Activated naive CD4-positive, alpha-beta T cell (primary cell): ENCODE measurements around the gene PCP4.
"Not testable (repeated sequence)": the region's sequence is repeated elsewhere in the genome, so short reads cannot be mapped to it uniquely, and the experiment has no call there.

Experiments
- DNase-seq, 4 experiments: peaks; one replicate each; lab custom pipeline; 2025; lab: John Stamatoyannopoulos, UW

The PCP4 gene

DNA sequence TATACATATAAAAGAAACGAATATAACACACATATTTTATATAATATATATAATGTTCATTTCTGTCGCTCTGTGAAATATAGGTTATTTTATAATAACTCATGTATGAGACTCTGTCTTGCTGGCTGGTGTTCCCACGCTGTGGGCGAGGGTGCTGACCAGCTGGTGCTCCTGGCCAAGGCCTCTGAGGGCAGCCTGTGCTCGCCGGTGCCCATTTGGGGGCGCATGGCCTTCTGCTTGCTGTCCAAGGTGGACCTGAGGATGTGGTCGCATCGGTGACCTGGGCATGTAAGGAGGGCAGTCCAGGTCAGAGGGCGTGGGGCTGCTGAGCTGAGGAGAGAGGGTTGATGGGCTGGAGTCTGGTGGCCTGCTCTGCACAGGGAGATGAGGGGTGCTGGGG, 1.1 kb upstream of the PCP4 start:
- DNase-seq: no peak

DNA sequence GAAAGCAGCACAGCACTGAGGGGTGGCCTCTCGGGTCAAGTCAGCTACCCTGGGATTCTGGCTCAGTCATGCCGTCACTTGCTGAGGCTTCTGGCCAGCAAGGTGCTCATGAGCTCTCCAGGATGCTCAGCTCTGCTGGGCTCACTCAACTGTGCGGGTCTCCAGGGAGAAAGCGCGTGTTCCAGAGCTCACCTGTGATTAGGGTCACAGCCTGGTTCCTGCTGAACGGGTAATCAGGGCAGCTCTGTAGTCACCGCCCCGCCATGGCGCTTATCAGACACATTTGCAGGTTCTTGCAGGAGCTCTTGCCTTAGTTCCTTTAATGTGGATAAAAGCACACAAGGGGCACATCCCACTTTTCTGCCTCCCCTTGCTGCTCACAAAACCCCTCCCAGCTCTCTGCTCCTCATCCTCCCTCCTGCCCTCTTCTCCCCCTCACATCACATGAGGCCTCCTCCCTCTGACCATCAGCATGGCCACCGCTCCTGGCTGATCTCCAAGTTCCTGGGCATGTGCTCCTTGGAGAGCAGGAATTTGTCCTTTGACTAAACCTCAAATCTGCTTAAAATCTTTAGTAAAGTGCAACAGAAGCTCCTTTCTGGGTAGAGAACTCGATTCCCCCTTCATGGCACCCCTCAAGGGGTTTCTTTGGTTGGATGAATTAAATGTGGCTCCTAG, 2.0 kb downstream of the PCP4 start:
- DNase-seq: no peak

DNA sequence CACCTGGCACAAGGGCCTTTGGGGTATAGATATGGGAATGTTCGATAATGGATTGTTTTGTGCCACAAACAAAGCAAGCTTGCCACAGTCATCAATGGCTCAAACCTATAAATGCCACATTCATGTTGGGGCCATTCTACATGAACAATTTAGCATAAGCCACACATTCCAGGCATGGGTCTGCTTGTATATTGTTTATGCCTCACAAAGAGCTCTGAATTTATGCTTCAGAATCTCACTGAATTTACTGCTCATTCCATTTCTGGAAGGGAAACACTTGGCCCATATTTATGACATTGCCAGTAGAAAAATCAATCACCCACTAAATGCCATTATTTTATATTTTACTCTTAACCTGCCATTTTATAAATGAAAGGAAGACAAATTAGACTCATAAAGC, 6.4 kb downstream of the PCP4 start:
- DNase-seq: no peak

DNA sequence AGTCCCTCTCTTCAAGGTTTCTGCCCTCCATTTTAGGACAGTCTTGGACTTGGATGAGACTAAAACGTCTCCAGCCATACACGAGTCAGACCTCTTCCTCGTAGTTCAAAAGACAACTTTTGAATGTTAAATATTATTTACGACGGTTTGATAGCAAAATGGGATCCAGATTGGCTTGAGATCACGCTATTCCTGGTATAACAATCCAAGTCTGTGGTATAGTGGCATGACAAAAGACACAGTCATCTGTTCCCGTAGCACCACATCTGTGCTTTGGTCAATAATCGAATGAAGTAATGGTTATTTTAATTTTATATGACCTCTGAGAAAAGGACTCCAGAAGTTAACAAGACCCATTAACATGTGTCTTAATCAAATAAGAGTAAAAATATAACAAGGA, 7.0 kb downstream of the PCP4 start:
- no peak for DNase-seq

DNA sequence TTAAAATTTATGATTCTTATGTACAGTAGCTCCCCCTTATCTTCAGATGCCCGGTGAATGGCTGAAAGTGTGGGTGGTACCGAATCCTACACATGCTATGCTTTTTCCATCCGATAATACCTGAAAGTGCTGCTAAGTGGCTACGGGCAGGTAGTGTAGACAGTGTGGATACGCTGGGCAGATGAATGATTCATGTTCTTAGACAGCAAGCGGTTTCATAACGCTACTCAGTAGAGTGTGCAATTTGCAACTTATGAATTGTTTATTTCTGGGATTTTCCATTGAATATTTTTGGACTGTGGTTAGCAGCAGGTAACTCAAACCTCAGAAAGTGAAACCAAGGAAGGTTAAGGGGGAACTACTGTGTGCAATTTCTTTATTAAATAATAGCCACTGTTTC, 7.5 kb downstream of the PCP4 start:
- DNase-seq: no peak

DNA sequence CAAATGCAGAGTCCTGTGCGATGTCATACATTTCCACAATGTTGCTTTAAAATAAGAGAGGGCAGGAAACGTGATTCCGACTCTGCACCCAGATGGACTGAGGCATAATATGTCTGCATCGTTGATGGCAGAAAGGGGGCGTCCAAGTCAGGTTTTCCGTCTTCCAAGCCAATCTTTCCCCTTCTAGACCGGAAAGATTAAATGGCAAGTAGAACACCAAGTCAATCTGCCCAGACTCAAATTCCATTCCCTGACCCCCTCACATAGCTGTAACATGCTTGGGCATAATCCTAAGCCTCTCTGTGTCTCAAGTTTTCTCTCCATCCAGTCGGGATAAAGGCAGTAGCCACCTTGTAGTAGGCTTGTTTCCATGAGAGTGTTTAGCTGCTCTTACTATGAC, 14.4 kb downstream of the PCP4 start:
- no peak for DNase-seq

- DNase-seq: no peak
Measured at GRCh38 chr21:39882151-39882838, 15.1 kb downstream of the PCP4 start.

GRCh38 chr21:39882839-39883195, 15.6 kb downstream of the PCP4 start:
- no peak for DNase-seq

GRCh38 chr21:39885119-39885848, 18.0 kb downstream of the PCP4 start:
- no peak for DNase-seq

- no peak for DNase-seq
Measured at GRCh38 chr21:39888848-39889247, 21.6 kb downstream of the PCP4 start.

DNA sequence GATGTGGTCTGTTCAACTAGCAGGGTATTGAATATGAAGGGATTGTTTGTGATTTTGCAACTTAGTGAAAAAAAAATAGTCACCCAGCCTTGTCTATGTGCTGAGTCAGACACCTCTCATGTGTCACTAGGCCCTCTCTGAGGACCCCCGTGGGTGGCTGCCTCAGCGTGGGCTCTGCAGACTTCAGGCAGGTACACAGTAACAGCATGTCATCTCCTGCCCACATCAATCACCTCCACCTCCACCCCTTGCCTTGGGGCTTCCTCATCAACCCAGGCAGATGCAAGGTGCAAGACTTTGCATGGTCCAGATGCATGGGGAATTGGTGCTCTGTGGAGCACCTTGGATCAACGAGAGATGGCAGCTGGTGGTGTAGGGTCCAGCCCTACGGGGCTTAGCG, 23.9 kb downstream of the PCP4 start:
- no peak for DNase-seq

GRCh38 chr21:39891863-39892262, 24.6 kb downstream of the PCP4 start:
- DNase-seq: not testable (repeated sequence)

- no peak for DNase-seq
Measured at GRCh38 chr21:39900491-39900890, 33.3 kb downstream of the PCP4 start.

DNA sequence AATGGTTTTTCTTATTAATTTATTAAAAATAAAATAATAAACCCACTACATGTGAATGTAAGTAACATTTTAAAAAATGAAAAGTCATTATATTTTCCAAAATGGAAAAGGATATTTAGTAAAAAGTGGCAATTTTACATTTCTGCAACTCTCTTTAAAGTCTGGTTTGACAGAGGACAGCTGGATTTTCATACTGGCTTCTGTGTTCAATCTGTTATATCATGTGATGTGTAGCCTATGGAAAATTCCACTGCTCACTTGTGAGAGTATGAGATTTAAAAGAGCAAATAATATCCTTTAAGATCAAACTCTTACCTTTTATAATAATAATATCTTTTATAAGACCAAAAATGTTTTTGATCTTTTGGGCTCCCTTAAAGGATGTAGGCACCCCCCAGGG, 33.7 kb downstream of the PCP4 start:
- no peak for DNase-seq

DNA sequence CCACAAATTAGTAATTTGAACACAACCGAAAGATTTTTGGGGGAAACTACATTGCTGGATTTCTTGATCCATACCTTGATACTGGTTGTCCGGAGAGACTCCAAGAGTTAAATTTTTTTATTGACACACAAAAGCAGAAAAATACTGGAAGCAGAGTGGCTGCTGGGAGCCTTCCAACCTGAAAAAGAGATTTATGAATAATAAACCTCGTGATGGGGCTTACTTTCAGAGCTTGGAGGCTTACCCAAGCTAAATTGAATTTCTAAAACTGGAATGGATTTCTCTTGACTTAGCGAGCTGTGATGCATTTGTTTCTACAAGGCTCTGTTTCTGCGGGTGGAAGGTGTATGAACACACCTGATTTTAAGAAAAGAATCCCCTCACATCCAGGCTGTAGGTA, 35.7 kb downstream of the PCP4 start:
- no peak for DNase-seq

GRCh38 chr21:39904457-39904856, 37.2 kb downstream of the PCP4 start:
- no peak for DNase-seq

- DNase-seq: no peak
Measured at GRCh38 chr21:39908265-39908923, 41.2 kb downstream of the PCP4 start.

GRCh38 chr21:39911286-39912199, 44.3 kb downstream of the PCP4 start:
- no peak for DNase-seq

DNA sequence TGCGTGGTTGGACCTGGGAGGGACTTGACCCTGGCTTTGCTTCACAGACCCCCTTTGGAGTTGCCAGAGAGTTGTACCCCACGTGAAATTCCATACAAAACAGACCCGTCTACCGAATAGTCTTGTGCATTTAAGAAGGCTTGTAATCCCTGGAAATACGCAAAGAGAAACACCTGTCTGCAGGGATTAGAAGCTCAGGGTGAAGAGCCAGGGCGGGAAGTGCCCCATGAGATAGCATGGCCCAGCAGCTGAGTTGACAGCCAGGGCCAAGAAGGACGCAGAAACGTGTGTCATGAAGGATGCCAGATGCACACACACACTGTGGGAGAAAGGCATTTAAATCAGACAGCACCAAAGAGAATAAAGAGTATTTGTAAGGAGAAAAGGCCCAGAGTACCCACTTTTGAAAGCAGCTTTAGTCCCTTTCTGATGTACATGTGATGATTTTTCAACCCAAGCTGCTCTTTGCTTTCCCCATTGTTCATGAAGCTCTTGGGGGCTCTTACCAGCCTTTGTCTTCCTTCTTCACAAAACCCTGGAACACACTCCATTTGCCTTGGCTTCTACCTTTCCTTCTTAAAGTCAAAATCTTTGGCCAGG, 46.6 kb downstream of the PCP4 start:
- no peak for DNase-seq

DNA sequence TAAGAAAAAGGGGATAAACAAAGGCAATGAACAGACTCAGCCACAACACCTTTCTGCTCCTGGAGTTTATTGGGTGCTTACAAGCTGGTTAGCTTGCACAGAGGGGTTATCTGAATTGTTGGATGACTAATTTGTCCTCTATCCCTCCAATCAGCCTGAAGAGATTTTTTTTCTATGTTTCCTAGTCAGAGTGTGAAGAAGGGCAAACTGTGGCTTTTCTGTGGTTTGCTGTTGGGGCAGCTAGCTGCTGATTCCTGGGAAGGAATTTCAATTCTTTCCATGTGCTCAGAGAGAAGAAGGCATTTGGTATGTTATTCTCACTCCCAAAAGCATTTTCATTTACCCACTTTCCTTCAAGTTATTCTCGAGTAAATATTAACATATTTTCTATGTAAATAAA, 48.6 kb downstream of the PCP4 start:
- no peak for DNase-seq

- DNase-seq: no peak
Measured at GRCh38 chr21:39918558-39918957, 51.3 kb downstream of the PCP4 start.
